ENCODE measurements around the gene CIRBP. TPM values are rescaled to one million over a fixed set of nuclear protein-coding genes. Genes with fewer than 3 reads are reported as not detected.

Gene CIRBP
- total and polyA plus RNA-seq, 9 of the 15 experiments (the other 6 are each of a cell fraction or from before 2014, with no cell fraction given): 20.5 to 327 (median 176) TPM

DNA sequence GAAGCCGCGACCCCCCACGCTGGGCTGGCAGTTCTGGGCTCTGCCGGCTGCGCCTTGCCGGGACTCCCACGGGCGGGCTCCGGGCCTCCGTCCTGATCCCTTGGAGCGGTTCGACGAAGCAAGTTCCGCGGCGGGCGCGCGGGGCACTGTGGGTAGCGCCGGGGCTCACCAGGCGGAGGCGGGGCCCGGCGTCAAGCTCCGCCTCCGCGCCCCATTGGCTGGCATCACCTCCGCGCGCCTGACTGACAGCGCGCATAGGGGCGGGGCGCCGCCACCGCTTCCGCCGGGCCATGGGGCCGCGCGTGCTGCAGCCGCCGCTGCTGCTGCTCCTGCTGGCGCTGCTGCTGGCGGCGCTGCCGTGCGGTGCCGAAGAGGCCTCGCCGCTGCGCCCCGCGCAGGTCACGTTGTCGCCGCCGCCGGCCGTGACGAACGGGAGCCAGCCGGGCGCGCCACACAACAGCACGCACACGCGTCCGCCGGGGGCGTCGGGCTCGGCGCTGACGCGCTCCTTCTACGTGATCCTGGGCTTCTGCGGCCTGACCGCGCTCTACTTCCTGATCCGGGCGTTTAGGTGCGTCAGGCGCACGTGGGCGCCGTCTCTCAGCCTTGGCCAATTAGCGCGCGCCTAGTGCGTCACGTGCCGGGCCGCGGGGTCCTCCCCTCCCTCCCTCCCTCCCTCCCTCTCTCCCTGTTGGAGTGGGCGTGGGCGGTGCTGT is 6.3 kb downstream of the CIRBP start, which contains the start of gene FAM174C (continued):
- no peak for TF ChIP-seq ZNF212 (CRISPR knock-in tag; IDR thresholded peaks at IDR 0.05)
- TF ChIP-seq IFI16 (CRISPR knock-in tag; IDR thresholded peaks at IDR 0.05): no peak
- no peak for TF ChIP-seq SREBF1 (IDR thresholded peaks at IDR 0.05; ENCODE audit: borderline replicate concordance, low read depth, low read length)
- peak; percentile 59; the same call in 1 of the 2 replicates for TF ChIP-seq ZFP1 (CRISPR knock-in tag; IDR thresholded peaks at IDR 0.05)
- TF ChIP-seq PPARD (CRISPR knock-in tag; IDR thresholded peaks at IDR 0.05): no peak
- TF ChIP-seq ZNF146 (CRISPR knock-in tag; IDR thresholded peaks at IDR 0.05; ENCODE audit: unreplicated experiment): no peak
- TF ChIP-seq MTF1 (CRISPR knock-in tag; IDR thresholded peaks at IDR 0.05; ENCODE audit: borderline replicate concordance): no peak
- no peak for TF ChIP-seq GTF2F1 (IDR thresholded peaks at IDR 0.05; ENCODE audit: low read depth, low read length)
- TF ChIP-seq FOXK2 (conservative IDR thresholded peaks at IDR 0.05 in 1 of 2, IDR thresholded peaks at IDR 0.05 in 1 of 2; ENCODE audit: low read depth in 2 of 2): peak; percentile 11 to 39; a peak in 1 of 4 replicates
- TF ChIP-seq RBM25 (IDR thresholded peaks at IDR 0.05; ENCODE audit: low read depth, low read length, severe bottlenecking): peak; percentile 90
- peak; percentile 11; the same call in 1 of the 2 replicates for TF ChIP-seq ZNF175 (CRISPR knock-in tag; IDR thresholded peaks at IDR 0.05; ENCODE audit: low read depth)
- TF ChIP-seq, protein P1, sequence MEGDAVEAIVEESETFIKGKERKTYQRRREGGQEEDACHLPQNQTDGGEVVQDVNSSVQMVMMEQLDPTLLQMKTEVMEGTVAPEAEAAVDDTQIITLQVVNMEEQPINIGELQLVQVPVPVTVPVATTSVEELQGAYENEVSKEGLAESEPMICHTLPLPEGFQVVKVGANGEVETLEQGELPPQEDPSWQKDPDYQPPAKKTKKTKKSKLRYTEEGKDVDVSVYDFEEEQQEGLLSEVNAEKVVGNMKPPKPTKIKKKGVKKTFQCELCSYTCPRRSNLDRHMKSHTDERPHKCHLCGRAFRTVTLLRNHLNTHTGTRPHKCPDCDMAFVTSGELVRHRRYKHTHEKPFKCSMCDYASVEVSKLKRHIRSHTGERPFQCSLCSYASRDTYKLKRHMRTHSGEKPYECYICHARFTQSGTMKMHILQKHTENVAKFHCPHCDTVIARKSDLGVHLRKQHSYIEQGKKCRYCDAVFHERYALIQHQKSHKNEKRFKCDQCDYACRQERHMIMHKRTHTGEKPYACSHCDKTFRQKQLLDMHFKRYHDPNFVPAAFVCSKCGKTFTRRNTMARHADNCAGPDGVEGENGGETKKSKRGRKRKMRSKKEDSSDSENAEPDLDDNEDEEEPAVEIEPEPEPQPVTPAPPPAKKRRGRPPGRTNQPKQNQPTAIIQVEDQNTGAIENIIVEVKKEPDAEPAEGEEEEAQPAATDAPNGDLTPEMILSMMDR (IDR thresholded peaks at IDR 0.05 in 2 of 3, conservative IDR thresholded peaks at IDR 0.05 in 1 of 3; ENCODE audit: insufficient read depth in 2 of 3, low read depth in 1 of 3, low read length in 3 of 3): peak in 1 of 3 experiments; percentile 20; a peak in 1 of 6 replicates
- peak; percentile 99 for TF ChIP-seq CXXC5 (CRISPR knock-in tag; IDR thresholded peaks at IDR 0.05)
- peak; percentile 64; the same call in 1 of the 2 replicates for TF ChIP-seq E2F3 (CRISPR knock-in tag; IDR thresholded peaks at IDR 0.05)
- TF ChIP-seq THAP12 (CRISPR knock-in tag; IDR thresholded peaks at IDR 0.05): peak; percentile 88
- peak; percentile 79; the same call in 1 of the 2 replicates for TF ChIP-seq ETS1 (conservative IDR thresholded peaks at IDR 0.05; ENCODE audit: control insufficient read depth, low read depth, low read length)
- TF ChIP-seq, protein P2, sequence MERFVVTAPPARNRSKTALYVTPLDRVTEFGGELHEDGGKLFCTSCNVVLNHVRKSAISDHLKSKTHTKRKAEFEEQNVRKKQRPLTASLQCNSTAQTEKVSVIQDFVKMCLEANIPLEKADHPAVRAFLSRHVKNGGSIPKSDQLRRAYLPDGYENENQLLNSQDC (CRISPR knock-in tag; IDR thresholded peaks at IDR 0.05): 0 out of 2 replicates have a peak, but pooled peaks have one; percentile 4
- TF ChIP-seq ZNF586 (CRISPR knock-in tag; conservative IDR thresholded peaks at IDR 0.05): 0 out of 2 replicates have a peak, but pooled peaks have one; percentile 3
- peak; percentile 98 for TF ChIP-seq ELF1 (tag; IDR thresholded peaks at IDR 0.05)
- peak; percentile 72; the same call in 1 of the 2 replicates for TF ChIP-seq ATF7 (IDR thresholded peaks at IDR 0.05)
- no peak for TF ChIP-seq CBX5 (IDR thresholded peaks at IDR 0.05; ENCODE audit: borderline replicate concordance, low read depth)

Data from K562 (cell line).